GM23248 (cell line): ENCODE data around the gene IRF3. TPM values are rescaled to one million over a fixed set of nuclear protein-coding genes. Genes with fewer than 3 reads are reported as not detected.

Experiments
- DNase-seq: peaks from one replicate; pipeline ENCODE4 v3.0.0-alpha.2; 2015
- H2AFZ ChIP-seq: fragments of 200-600 bp; sonication (generic); 2 replicates; pipeline ENCODE4 v1.6.1; 2016; ENCODE audit warnings: antibody characterized with exemption
- H3F3A ChIP-seq: fragments of 200-600 bp; sonication (generic); 2 replicates; pipeline ENCODE4 v1.6.1; 2016; ENCODE audit warnings: mild to moderate bottlenecking, antibody characterized with exemption, mixed run types; ENCODE audit not compliant: insufficient read depth
- H3K27ac ChIP-seq: fragments of 200-600 bp; sonication (generic); 2 replicates; pipeline ENCODE4 v1.5.1; 2016; ENCODE audit warnings: mild to moderate bottlenecking
- H3K27me3 ChIP-seq: fragments of 200-600 bp; sonication (generic); replicated peaks from 2 replicates; pipeline ENCODE4 v1.6.1; 2016; ENCODE audit warnings: mild to moderate bottlenecking; ENCODE audit not compliant: insufficient read depth
- H3K36me3 ChIP-seq: fragments of 200-600 bp; sonication (generic); 2 replicates; pipeline ENCODE4 v1.6.1; 2016; ENCODE audit warnings: low read depth, mild to moderate bottlenecking
- H3K4me1 ChIP-seq: fragments of 200-600 bp; sonication (generic); 2 replicates; pipeline ENCODE4 v1.6.1; 2016; ENCODE audit warnings: mild to moderate bottlenecking; ENCODE audit not compliant: insufficient read depth
- H3K4me2 ChIP-seq: fragments of 200-600 bp; sonication (generic); one replicate; pipeline ENCODE4 v1.6.1; 2016; ENCODE audit warnings: mild to moderate bottlenecking; ENCODE audit not compliant: unreplicated experiment
- H3K4me3 ChIP-seq: fragments of 200-600 bp; sonication (generic); 2 replicates; pipeline ENCODE4 v1.5.1; 2016; ENCODE audit warnings: mild to moderate bottlenecking
- H3K79me2 ChIP-seq: fragments of 200-600 bp; sonication (generic); 2 replicates; pipeline ENCODE4 v1.6.1; 2016; ENCODE audit warnings: mild to moderate bottlenecking; ENCODE audit not compliant: insufficient read depth
- H3K9ac ChIP-seq: fragments of 200-600 bp; sonication (generic); 2 replicates; pipeline ENCODE4 v1.6.1; 2016; ENCODE audit warnings: mild to moderate bottlenecking
- H3K9me2 ChIP-seq: fragments of 200-600 bp; sonication (generic); 2 replicates; pipeline ENCODE4 v1.6.1; 2016; ENCODE audit warnings: mixed run types, mild to moderate bottlenecking, moderate library complexity; ENCODE audit not compliant: insufficient read depth
- H3K9me3 ChIP-seq: fragments of 200-600 bp; sonication (generic); one replicate; pipeline ENCODE4 v1.6.1; 2017; ENCODE audit warnings: low read depth
- H4K20me1 ChIP-seq: fragments of 200-600 bp; sonication (generic); 2 replicates; pipeline ENCODE4 v1.6.0; 2016; ENCODE audit not compliant: insufficient read depth
- EZH2 ChIP-seq: fragments of 200-600 bp; sonication (generic); IDR thresholded peaks from 2 replicates; pipeline ENCODE4 v1.6.1; 2018; ENCODE audit warnings: antibody characterized with exemption, mild to moderate bottlenecking; ENCODE audit not compliant: insufficient read depth, poor library complexity, severe bottlenecking
- EZH2phosphoT487 ChIP-seq: fragments of 200-600 bp; sonication (generic); IDR thresholded peaks from 2 replicates; pipeline ENCODE4 v1.6.1; 2018; ENCODE audit warnings: antibody characterized with exemption, moderate library complexity, mild to moderate bottlenecking, low read depth; ENCODE audit not compliant: insufficient read depth
- WGBS, 2 experiments: methylation state at CpG; one replicate each; pipeline ENCODE4 v1.1.6; 2015 to 2017; ENCODE audit warnings: low lambda C conversion rate in 2 of 2, low coverage in 1 of 2; ENCODE audit errors: missing lambda C conversion rate in 2 of 2; 5-methylcytosine and 5-hydroxymethylcytosine counted together
- in situ Hi-C: fragments of 300-500 bp; cut with MboI; formaldehyde crosslinking; loops from 2 replicates; pipeline ENCODE4 v1.15.0; 2020
- polyA plus RNA-seq: library from polyadenylated mRNA; unstranded; fragments of >200 nt; fragmentation: Nextera tagmentation; extraction: Ambion mirVana; gene quantifications from 2 replicates; pipeline ENCODE4 v1.2.1, GENCODE V29; 2016
- total RNA-seq: library from RNA; depleted of rRNA; stranded (reverse); fragments of >200 nt; shearing (Covaris generic); gene quantifications from 2 replicates; pipeline ENCODE4 v1.2.3, GENCODE V29; 2014

Gene IRF3
- total and polyA plus RNA-seq, 2 experiments from 2014 or later: 28.6 to 50.0 TPM

DNA sequence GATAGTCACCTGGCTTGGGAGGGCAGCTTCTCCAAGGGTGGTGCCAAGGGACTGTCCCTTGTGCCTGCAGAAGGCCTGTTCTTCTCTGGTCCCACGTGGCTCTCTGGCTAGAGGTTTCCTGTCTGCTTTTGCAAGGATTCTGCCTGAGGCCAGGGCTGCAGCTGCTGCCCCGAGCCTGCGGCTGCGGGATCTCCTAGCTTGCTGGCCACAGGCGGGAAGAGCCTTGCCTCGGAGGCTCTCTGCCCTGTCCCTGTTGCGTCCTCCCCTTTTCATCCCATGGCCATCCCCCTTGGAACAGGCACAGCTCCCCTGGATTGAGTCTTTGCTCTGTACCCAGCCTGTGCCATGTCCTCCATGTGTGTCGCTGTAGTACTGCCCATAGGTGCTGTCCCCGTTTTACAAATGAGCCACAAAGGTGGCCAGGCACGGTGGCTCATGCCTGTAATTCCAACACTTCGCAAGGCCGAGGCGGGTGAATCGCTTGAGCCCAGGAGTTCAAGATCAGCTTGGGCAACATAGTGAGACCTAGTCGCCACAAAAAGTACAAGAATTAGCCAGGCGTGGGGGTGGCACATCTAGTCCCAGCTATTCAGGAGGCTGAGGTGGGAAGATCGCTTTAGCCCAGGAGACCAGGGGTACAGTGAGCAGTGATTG lies 9.1 kb downstream of the IRF3 start:
- Histone ChIP-seq H3K9me2 (no peaks in the 10 kb centered on the region), H3K9me3 (no peaks in the 10 kb centered on the region), H3K36me3 (peaks cover 5% of the 10 kb centered on the region; the same call in 1 of the 2 replicates), H2AFZ (no peak overlapping the region), H4K20me1 (no peaks in the 10 kb centered on the region), H3K4me2 (no peak overlapping the region), H3F3A (peaks cover 10% of the 10 kb centered on the region), H3K27ac (no peak overlapping the region), H3K79me2 (peaks cover 16% of the 10 kb centered on the region; the same call in 1 of the 2 replicates), H3K4me1 (no peaks in the 10 kb centered on the region), H3K27me3 (no peaks in the 10 kb centered on the region), H3K4me3 (no peak overlapping the region), H3K9ac (no peak overlapping the region)
- in situ Hi-C loops: no loop called here
- no peak for DNase-seq
- whole genome bisulfite sequencing, 2 experiments: 90 to 92% methylated on average over 17 of the region's 17 CpGs
- no peak for TF ChIP-seq EZH2phosphoT487
- TF ChIP-seq EZH2: no peak

DNA sequence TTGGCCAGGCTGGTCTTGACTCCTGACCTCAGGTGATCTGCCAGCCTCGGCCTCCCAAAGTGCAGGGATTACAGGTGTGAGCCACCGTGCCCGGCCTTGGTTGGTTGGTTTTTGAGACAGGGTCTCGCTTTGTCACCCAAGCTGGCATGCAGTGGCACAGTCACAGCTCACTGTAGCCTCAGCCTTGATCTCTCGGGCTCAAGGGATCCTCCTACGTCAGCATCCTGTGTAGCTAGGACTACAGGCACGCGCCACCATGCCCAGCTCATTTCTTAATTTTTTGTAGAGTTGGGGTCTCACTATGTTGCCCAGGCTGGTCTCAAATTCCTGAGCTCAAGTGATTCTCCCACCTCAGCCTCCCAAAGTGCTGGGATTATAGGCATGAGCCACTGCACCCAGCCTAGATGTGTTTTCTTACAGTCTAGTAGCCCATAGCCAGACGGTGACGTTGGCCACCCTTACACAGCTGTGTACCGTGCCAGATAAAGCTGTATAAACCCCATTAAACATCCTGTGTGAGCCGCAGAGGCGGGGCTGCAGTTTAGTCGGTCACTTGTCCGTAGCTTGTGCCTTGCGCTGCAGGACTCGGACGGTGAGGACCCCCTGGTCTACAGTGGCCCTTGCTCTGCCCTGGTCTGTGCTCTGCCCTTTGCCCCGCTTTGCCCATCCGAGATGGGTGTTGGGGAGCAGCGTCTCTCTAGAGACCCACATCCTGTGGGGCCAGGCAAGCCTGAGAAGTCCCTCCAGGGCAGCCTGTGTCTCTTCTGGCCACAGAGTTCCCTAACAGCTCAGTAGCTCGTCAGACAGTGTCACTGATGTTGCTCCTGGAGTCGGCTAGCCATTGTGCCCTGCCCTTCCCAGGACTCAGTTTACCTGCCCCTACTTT lies 9.8 kb downstream of the IRF3 start:
- Histone ChIP-seq H2AFZ (no peak overlapping the region), H3K36me3 (peaks cover 5% of the 10 kb centered on the region; the same call in 1 of the 2 replicates), H3K27me3 (no peaks in the 10 kb centered on the region), H3K9me2 (no peaks in the 10 kb centered on the region), H3K9me3 (no peaks in the 10 kb centered on the region), H3K4me1 (no peaks in the 10 kb centered on the region), H3K9ac (no peak overlapping the region), H3F3A (peaks cover 5% of the 10 kb centered on the region; the same call in 1 of the 2 replicates), H3K4me2 (no peak overlapping the region), H3K79me2 (peaks cover 16% of the 10 kb centered on the region; the same call in 1 of the 2 replicates), H3K27ac (no peak overlapping the region), H4K20me1 (no peaks in the 10 kb centered on the region), H3K4me3 (no peak overlapping the region)
- no peak for DNase-seq
- in situ Hi-C loops: no loop called here
- WGBS, 2 experiments: 84 to 91% methylated on average over 23 of the region's 23 CpGs
- TF ChIP-seq EZH2 (no peak), EZH2phosphoT487 (no peak)

DNA sequence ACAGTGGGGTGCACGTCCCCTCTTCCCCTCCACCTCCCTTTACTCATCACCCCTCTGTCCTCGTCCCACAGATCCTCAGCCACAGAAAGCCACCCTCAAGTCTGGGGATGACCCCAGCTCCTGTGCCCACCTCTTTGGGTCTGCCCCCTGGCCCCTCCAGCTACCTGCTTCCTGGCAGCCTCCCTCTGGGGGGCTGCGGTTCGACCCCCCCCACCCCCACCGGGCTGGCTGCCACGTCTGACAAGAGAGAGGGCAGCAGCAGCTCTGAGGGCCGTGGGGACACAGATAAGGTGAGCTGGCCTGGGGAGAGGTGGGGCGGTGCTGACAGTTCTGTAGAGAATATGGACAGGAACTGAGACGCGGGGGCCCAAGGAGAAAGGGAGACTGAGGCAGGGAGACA lies 11.1 kb downstream of the IRF3 start:
- Histone ChIP-seq H3K4me3 (no peak overlapping the region), H2AFZ (no peak overlapping the region), H3K9ac (no peak overlapping the region), H3K27ac (no peak overlapping the region), H3K4me1 (no peaks in the 10 kb centered on the region), H3K36me3 (no peaks in the 10 kb centered on the region), H4K20me1 (no peaks in the 10 kb centered on the region), H3K27me3 (no peaks in the 10 kb centered on the region), H3K9me3 (no peaks in the 10 kb centered on the region), H3K9me2 (no peaks in the 10 kb centered on the region), H3K4me2 (no peak overlapping the region), H3F3A (peaks cover 5% of the 10 kb centered on the region; the same call in 1 of the 2 replicates), H3K79me2 (peaks cover 22% of the 10 kb centered on the region)
- DNase-seq: no peak
- in situ Hi-C loops: no loop called here
- no peak for TF ChIP-seq EZH2
- no peak for TF ChIP-seq EZH2phosphoT487
- WGBS, 2 experiments: 82 to 88% methylated on average over 8 to 10 of the region's 10 CpGs

DNA sequence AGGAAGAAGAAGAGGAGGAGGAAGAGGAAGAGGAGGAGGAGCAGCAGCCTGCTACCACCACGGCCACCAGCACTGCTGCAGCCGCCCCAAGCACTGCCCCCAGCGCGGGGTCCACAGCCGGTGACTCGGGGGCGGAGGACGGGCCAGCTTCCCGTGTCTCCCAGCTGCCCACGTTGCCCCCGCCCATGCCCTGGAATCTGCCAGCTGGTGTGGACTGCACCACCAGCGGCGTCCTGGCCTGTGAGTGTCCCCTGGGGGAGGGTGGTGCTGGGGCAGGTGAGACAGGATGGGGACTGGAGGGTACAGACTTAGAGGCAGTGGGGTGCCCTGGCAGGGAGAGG lies 12.2 kb downstream of the IRF3 start:
- Histone ChIP-seq H3F3A (peaks cover under 1% of the 10 kb centered on the region; the same call in 1 of the 2 replicates), H3K9me2 (no peaks in the 10 kb centered on the region), H4K20me1 (no peaks in the 10 kb centered on the region), H2AFZ (no peak overlapping the region), H3K79me2 (peaks cover 34% of the 10 kb centered on the region), H3K4me3 (no peak overlapping the region), H3K27ac (no peak overlapping the region), H3K36me3 (no peaks in the 10 kb centered on the region), H3K4me2 (no peak overlapping the region), H3K27me3 (no peaks in the 10 kb centered on the region), H3K9ac (no peak overlapping the region), H3K9me3 (no peaks in the 10 kb centered on the region), H3K4me1 (no peaks in the 10 kb centered on the region)
- 85 to 94% methylated on average over 10 to 13 of the region's 13 CpGs for WGBS, 2 experiments
- TF ChIP-seq EZH2: no peak
- TF ChIP-seq EZH2phosphoT487: no peak
- in situ Hi-C loops: no loop called here
- DNase-seq: no peak
